Endometrial microvascular endothelial cells (primary cell): ENCODE data around the gene DPPA2. TPM values are rescaled to one million over a fixed set of nuclear protein-coding genes. Genes with fewer than 3 reads are reported as not detected.

ENCODE experiments used
- in situ Hi-C: cut with HindIII; loops from 2 replicates; pipeline ENCODE4 v1.10.0; 2017; ENCODE audit warnings: low sequenced_read_pairs, low pct_unique_long_range_greater_than_20kb; ENCODE audit errors: inconsistent ontology term
- total RNA-seq: library from RNA; depleted of rRNA; stranded (reverse); fragments of >200 nt; gene quantifications from one replicate; pipeline ENCODE4 v1.2.3, GENCODE V29; 2015; ENCODE audit errors: inconsistent ontology term

Gene DPPA2
- total RNA-seq, 1 donor from 2014 or later: not detected

- in situ Hi-C loops: no loop called here
Observed at GRCh38 chr3:109330405-109330804, 14.1 kb upstream of the DPPA2 start.

GRCh38 chr3:109328202-109328601 lies 11.9 kb upstream of the DPPA2 start:
- in situ Hi-C loops: no loop called here

- in situ Hi-C loops: no loop called here
Observed at GRCh38 chr3:109325657-109326056, 9.3 kb upstream of the DPPA2 start.

- in situ Hi-C loops: no loop called here
Observed at GRCh38 chr3:109325109-109325508, 8.8 kb upstream of the DPPA2 start.

- in situ Hi-C loops: no loop called here
Observed at GRCh38 chr3:109313061-109313460, 3.3 kb downstream of the DPPA2 start.

GRCh38 chr3:109297496-109297895 lies 18.8 kb downstream of the DPPA2 start:
- in situ Hi-C loops: no loop called here

DNA sequence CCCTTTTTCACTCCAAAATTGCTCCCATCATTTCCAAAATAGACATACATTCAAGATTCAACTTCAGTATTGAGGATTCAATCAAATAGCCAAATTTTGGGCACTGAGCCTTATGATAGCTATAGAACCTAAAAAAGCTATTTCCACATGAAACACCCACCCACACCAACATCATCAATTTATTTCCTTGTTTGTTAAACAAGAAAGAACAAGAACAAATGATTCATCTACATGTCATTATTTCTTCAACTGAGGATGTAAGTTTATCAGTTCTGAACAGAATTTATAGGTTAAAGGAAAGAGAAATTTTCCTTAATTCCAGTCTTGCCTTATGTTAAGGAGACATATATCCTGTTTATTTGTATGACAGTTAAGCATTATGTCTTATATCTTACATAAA lies 32.2 kb downstream of the DPPA2 start:
- in situ Hi-C loops: no loop called here

GRCh38 chr3:109278546-109278945 lies 37.8 kb downstream of the DPPA2 start:
- in situ Hi-C loops: no loop called here

DNA sequence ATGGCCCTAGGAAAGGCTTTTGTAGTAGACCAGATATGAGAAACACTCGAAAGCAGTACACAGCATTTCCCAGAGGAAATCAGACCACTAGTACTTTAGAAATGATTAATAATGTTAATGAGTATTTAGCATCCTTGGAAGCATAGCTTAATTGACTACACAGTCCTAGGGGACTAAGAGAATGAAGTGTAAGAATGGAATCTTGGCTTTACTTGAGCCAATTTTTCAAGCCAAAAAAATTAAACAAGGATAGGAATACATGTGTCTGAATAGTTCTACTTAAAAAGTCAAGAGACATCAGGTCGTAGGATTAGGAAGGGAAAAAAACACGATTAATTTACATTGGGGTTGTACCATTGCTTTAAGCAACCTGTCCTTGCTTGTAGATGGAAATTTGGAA lies 38.2 kb downstream of the DPPA2 start:
- in situ Hi-C loops: no loop called here

DNA sequence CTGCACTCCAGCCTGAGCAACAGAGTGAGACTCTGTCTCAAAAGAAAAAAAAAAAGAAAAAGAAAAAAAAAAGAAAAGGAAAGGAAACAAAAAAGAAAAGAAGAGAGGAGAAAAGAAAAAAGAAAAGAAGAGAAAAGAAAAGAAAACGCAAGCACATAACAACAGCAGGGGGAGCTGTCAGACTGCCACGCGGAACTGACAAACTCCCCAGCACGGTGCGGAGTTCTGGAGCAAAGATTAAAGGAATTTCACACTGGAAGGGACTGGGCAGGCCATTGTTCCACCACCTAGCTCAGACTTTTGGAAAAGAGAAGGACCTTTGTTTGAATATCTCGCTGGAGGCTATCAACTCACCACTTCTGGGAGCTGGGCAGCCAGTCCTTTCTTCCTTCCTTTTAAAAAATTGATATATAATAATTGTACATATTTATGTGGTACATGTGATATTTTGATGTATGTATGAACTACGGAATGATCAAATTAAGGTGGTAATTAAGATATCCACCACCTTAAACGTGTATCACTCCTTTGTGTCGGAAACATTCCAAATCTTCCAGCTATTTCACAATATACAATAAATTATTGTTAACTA lies 40.5 kb downstream of the DPPA2 start:
- in situ Hi-C loops: no loop called here

DNA sequence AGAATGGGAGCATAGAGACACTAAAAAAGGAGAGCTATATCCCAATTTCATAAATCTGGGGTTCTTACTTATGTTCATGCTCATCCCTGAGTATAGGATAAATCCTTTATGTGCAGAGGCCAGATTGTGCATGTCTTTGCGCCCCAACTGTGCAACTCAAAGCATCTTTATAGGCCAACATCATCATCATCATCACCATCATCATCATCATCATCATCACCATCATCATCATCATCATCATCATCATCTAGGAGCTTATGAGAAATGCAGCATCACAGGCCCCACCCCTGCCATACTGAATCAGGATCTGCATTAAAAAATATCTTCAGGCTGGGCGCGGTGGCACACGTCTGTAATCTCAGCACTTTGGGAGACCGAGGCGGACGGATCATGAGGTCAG lies 45.5 kb downstream of the DPPA2 start:
- in situ Hi-C loops: no loop called here

DNA sequence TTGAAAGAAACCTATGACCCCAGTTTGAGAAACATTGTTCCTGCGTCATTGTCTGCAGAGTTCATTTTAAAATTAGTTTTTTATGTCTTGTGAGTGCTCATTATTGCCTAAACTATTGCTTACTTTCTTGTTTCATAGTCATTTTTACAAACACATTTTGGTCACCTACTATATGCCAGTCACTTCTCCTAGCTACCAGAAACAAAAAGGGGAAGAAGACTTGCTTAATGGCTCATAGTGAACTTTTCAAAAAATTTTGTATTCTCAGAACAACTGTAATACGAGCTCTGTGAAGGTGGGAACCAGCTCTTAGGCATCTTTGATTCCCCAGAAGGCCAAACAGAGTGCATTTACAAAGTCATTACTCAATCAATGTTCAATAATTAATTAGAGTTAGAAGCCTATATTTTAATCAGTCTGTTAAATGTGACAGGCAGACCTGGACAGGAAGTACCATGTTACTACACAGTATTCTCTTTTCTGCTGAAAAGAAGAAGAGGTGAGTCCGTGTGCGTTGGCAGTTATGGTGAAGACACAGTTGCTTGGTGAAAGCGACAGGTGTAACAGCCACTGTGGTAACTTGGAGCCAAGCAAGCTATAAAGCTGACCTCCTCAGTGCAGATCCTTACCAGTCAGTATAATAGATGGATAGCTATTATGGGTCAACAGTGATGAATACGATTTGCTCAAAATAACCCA lies 46.6 kb downstream of the DPPA2 start:
- in situ Hi-C loops: no loop called here

GRCh38 chr3:109268181-109268580 lies 48.1 kb downstream of the DPPA2 start:
- in situ Hi-C loops: no loop called here

DNA sequence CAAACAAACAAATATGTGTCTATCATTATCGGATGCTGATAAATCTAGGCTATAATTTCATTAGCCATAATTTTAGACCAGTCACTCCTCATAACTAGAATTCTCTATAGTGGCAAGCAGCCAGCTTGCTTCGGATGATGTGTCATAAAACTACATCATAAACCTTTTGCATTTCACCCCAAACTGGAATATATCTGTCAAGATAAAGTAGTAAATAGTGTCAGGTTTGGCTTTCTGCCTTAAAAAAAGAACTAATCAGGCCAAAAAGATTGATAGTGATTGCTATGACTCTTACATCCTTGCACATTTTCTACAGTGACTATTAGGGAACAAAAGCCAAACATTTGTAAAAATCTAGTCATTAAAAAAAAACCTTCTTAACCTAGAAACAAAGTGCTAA lies 51.0 kb downstream of the DPPA2 start:
- in situ Hi-C loops: no loop called here

GRCh38 chr3:109257269-109257668 lies 59.0 kb downstream of the DPPA2 start:
- in situ Hi-C loops: no loop called here

- in situ Hi-C loops: no loop called here
Observed at GRCh38 chr3:109254770-109255169, 61.5 kb downstream of the DPPA2 start.

GRCh38 chr3:109252641-109253040 lies 63.7 kb downstream of the DPPA2 start:
- in situ Hi-C loops: no loop called here
